ENCODE data around the gene EFCAB5.
"Not testable (repeated sequence)": the region's sequence is repeated elsewhere in the genome, so short reads cannot be mapped to it uniquely, and the experiment has no call there.

DNA sequence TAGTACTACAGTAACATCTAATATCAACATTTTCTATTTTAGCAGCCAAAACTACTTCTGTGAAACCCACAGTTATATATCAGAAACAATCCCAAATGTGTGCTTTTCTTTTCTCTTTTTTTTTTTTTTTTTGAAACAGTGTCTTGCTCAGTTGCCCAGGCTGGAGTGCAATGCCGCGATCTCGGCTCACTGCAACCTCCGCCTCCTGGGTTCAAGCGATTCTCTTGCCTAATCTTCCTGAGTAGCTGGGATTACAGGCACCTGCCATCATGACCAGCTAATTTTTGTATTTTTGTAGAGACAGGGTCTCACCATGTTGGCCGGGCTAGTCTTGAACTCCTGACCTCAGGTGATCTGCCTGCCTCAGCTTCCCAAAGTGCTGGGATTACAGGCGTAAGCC lies 177.2 kb downstream of the EFCAB5 start:
- not testable (repeated sequence) for TF ChIP-seq POLR2AphosphoS5, GABPA (IDR thresholded peaks at IDR 0.05; ENCODE audit: low read depth)
- TF ChIP-seq, protein P1, sequence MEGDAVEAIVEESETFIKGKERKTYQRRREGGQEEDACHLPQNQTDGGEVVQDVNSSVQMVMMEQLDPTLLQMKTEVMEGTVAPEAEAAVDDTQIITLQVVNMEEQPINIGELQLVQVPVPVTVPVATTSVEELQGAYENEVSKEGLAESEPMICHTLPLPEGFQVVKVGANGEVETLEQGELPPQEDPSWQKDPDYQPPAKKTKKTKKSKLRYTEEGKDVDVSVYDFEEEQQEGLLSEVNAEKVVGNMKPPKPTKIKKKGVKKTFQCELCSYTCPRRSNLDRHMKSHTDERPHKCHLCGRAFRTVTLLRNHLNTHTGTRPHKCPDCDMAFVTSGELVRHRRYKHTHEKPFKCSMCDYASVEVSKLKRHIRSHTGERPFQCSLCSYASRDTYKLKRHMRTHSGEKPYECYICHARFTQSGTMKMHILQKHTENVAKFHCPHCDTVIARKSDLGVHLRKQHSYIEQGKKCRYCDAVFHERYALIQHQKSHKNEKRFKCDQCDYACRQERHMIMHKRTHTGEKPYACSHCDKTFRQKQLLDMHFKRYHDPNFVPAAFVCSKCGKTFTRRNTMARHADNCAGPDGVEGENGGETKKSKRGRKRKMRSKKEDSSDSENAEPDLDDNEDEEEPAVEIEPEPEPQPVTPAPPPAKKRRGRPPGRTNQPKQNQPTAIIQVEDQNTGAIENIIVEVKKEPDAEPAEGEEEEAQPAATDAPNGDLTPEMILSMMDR (IDR thresholded peaks at IDR 0.05; ENCODE audit: insufficient read depth, low read length): not testable (repeated sequence)

Data from HL-60 (cell line).